Renal pelvis (tissue), 4 donors: ENCODE measurements around the gene CYP2E1. TPM values are rescaled to one million over a fixed set of nuclear protein-coding genes. Genes with fewer than 3 reads are reported as not detected.
"Not testable (repeated sequence)": the region's sequence is repeated elsewhere in the genome, so short reads cannot be mapped to it uniquely, and the experiment has no call there.

Source experiments
- DNase-seq: peaks from one replicate; pipeline ENCODE4 v3.0.0-alpha.2; 2013
- polyA plus RNA-seq, 3 donors: library from polyadenylated mRNA; unstranded; fragments of 120-200 nt; gene quantifications; one replicate each; pipeline ENCODE4 v1.2.1, GENCODE V29; 2013; ENCODE audit not compliant: insufficient read length in 3 of 3

The CYP2E1 gene
- polyA plus RNA-seq, 3 donors, result 1.3 to 2.4 (median 2.4) TPM

- DNase-seq, result not testable (repeated sequence)
Measured at GRCh38 chr10:133569801-133570200, 42.6 kb downstream of the CYP2E1 start.

- DNase-seq, result not testable (repeated sequence)
Measured at GRCh38 chr10:133572055-133572454, 44.9 kb downstream of the CYP2E1 start.

- DNase-seq, result not testable (repeated sequence)
Measured at GRCh38 chr10:133573460-133573859, 46.3 kb downstream of the CYP2E1 start.

GRCh38 chr10:133577037-133577436 is 49.9 kb downstream of the CYP2E1 start:
- not testable (repeated sequence) for DNase-seq

Other genes with a start within 250 kb of the CYP2E1 start
- gene TUBGCP2, start 218.5 kb upstream of the CYP2E1 start, polyA plus RNA-seq, result 10 to 100 TPM; 59.0 to 75.5 (median 74.7) TPM
- 10 to 100 TPM; 33.1 to 52.8 (median 40.8) TPM for gene ZNF511, start 218.4 kb upstream of the CYP2E1 start, polyA plus RNA-seq
- gene CALY, start 190.5 kb upstream of the CYP2E1 start, polyA plus RNA-seq, result under 1 TPM; 0.20 to 0.25 (median 0.24) TPM
- 1 to 10 TPM; 5.9 to 6.5 (median 6.4) TPM for gene PRAP1, start 180.0 kb upstream of the CYP2E1 start, polyA plus RNA-seq
- gene FUOM, start 169.3 kb upstream of the CYP2E1 start, polyA plus RNA-seq, result 10 to 100 TPM; 20.8 to 25.1 (median 24.3) TPM
- 100 to 1,000 TPM; 143 to 155 (median 153) TPM for gene ECHS1, start 154.0 kb upstream of the CYP2E1 start, polyA plus RNA-seq
- 1 to 10 TPM; 6.7 to 8.4 (median 6.7) TPM for gene PAOX, start 148.1 kb upstream of the CYP2E1 start, polyA plus RNA-seq
- gene MTG1, start 133.2 kb upstream of the CYP2E1 start, polyA plus RNA-seq, result 10 to 100 TPM; 65.7 to 92.6 (median 90.0) TPM
- 1 to 10 TPM; 4.6 to 6.7 (median 6.1) TPM for gene SPRN, start 102.7 kb upstream of the CYP2E1 start, polyA plus RNA-seq
- gene SCART1, start 73.4 kb upstream of the CYP2E1 start, polyA plus RNA-seq, result 1 to 10 TPM; 1.6 to 4.9 (median 3.5) TPM
- gene SYCE1, start 38.2 kb downstream of the CYP2E1 start, polyA plus RNA-seq, result under 1 TPM; 0.30 to 0.34 (median 0.34) TPM
- not detected for gene FRG2B, start 99.4 kb downstream of the CYP2E1 start, polyA plus RNA-seq